Thoracic aorta (tissue), 2 donors: Measurements from ENCODE around the gene HDAC4. TPM values are rescaled to one million over a fixed set of nuclear protein-coding genes. Genes with fewer than 3 reads are reported as not detected.

Experiments used
- ATAC-seq: fragments of 150-250 bp; one replicate; pipeline ENCODE4 v1.8.0; 2017; ENCODE audit warnings: low read depth; ENCODE audit not compliant: insufficient number of reproducible peaks, low FRiP score
- DNase-seq: peaks from one replicate; pipeline ENCODE4 v3.0.0-alpha.2; 2020; ENCODE audit warnings: low spot score
- H3K27ac ChIP-seq, 2 donors: fragments of 200-600 bp; sonication (generic); 1 replicate in 1 of 2; 2 replicates in 1 of 2; pipeline ENCODE4 v1.5.1; 2016; ENCODE audit warnings: mild to moderate bottlenecking in 2 of 2, moderate library complexity in 2 of 2
- H3K27me3 ChIP-seq: fragments of 200-600 bp; sonication (generic); replicated peaks from 2 replicates; pipeline ENCODE4 v1.6.0; 2016; ENCODE audit warnings: mild to moderate bottlenecking; ENCODE audit not compliant: insufficient read depth
- H3K36me3 ChIP-seq: fragments of 200-600 bp; sonication (generic); one replicate; pipeline ENCODE4 v1.5.1; 2016
- H3K4me1 ChIP-seq, 2 donors: fragments of 200-600 bp; sonication (generic); 1 replicate in 1 of 2; 2 replicates in 1 of 2; pipeline versions ENCODE4 v1.5.1 to v1.6.0; 2016; ENCODE audit warnings: low read depth in 2 of 2, mild to moderate bottlenecking in 1 of 2; ENCODE audit not compliant: control insufficient read depth in 1 of 2
- H3K4me3 ChIP-seq: fragments of 200-600 bp; sonication (generic); 2 replicates; pipeline ENCODE4 v1.5.1; 2016; ENCODE audit warnings: mild to moderate bottlenecking
- H3K9me3 ChIP-seq: fragments of 200-600 bp; sonication (generic); 2 replicates; pipeline ENCODE4 v1.5.1; 2016
- CTCF ChIP-seq: fragments of 200-600 bp; sonication (generic); IDR thresholded peaks from one replicate; pipeline ENCODE4 v1.5.1; 2019; ENCODE audit warnings: antibody characterized with exemption
- total RNA-seq, 2 donors: library from RNA; depleted of rRNA; stranded (reverse); fragments of >200 nt; gene quantifications; one replicate each; pipeline versions ENCODE4 v1.1.0 to v1.2.3, GENCODE V29; 2016

The HDAC4 gene
- total RNA-seq, 2 donors from 2014 or later = 79.2 to 163 TPM

GRCh38 chr2:239382384-239382880 is 18.4 kb downstream of the HDAC4 start:
- H3K27me3 ChIP-seq = no peaks in the 10 kb centered on the region
- H3K27ac ChIP-seq = no peak overlapping the region
- no peaks in the 10 kb centered on the region for H3K9me3 ChIP-seq
- no peaks in the 10 kb centered on the region for H3K36me3 ChIP-seq
- DNase-seq (no peak), ATAC-seq (no peak)
- no peak for TF ChIP-seq CTCF
- peaks cover 5% of the 10 kb centered on the region in 2 donors for H3K4me1 ChIP-seq
- H3K4me3 ChIP-seq = no peak overlapping the region

GRCh38 chr2:239381709-239382134 is 19.1 kb downstream of the HDAC4 start:
- Histone ChIP-seq H3K36me3 (no peaks in the 10 kb centered on the region), H3K27ac (no peak overlapping the region), H3K4me1 (peaks cover 5% of the 10 kb centered on the region in 2 donors), H3K9me3 (no peaks in the 10 kb centered on the region), H3K4me3 (no peak overlapping the region), H3K27me3 (no peaks in the 10 kb centered on the region)
- no peak for TF ChIP-seq CTCF
- DNase-seq = no peak
- ATAC-seq = no peak

GRCh38 chr2:239380831-239381708 is 19.8 kb downstream of the HDAC4 start:
- no peaks in the 10 kb centered on the region for H3K9me3 ChIP-seq
- H3K27ac ChIP-seq = no peak overlapping the region
- TF ChIP-seq CTCF = no peak
- no peaks in the 10 kb centered on the region for H3K36me3 ChIP-seq
- DNase-seq (no peak), ATAC-seq (no peak)
- peaks cover 5% of the 10 kb centered on the region in 2 donors for H3K4me1 ChIP-seq
- H3K27me3 ChIP-seq = no peaks in the 10 kb centered on the region
- peak overlapping the region; percentile 37 for H3K4me3 ChIP-seq

- no peak overlapping the region for H3K27ac ChIP-seq
- no peaks in the 10 kb centered on the region for H3K9me3 ChIP-seq
- ATAC-seq = no peak
- no peaks in the 10 kb centered on the region for H3K36me3 ChIP-seq
- no peak for DNase-seq
- H3K4me1 ChIP-seq = peaks cover 5% of the 10 kb centered on the region in 2 donors
- H3K4me3 ChIP-seq = no peak overlapping the region
- TF ChIP-seq CTCF = no peak
- H3K27me3 ChIP-seq = no peaks in the 10 kb centered on the region
Measured at GRCh38 chr2:239379641-239380170, 21.1 kb downstream of the HDAC4 start.

GRCh38 chr2:239378918-239379640 is 21.7 kb downstream of the HDAC4 start:
- TF ChIP-seq CTCF = no peak
- Histone ChIP-seq H3K9me3 (no peaks in the 10 kb centered on the region), H3K27ac (no peak overlapping the region), H3K36me3 (no peaks in the 10 kb centered on the region), H3K4me1 (peaks cover 5% of the 10 kb centered on the region in 2 donors), H3K4me3 (no peak overlapping the region), H3K27me3 (no peaks in the 10 kb centered on the region)
- ATAC-seq (no peak), DNase-seq (no peak)
